ENCODE measurements around the gene PSTPIP1.

DNA sequence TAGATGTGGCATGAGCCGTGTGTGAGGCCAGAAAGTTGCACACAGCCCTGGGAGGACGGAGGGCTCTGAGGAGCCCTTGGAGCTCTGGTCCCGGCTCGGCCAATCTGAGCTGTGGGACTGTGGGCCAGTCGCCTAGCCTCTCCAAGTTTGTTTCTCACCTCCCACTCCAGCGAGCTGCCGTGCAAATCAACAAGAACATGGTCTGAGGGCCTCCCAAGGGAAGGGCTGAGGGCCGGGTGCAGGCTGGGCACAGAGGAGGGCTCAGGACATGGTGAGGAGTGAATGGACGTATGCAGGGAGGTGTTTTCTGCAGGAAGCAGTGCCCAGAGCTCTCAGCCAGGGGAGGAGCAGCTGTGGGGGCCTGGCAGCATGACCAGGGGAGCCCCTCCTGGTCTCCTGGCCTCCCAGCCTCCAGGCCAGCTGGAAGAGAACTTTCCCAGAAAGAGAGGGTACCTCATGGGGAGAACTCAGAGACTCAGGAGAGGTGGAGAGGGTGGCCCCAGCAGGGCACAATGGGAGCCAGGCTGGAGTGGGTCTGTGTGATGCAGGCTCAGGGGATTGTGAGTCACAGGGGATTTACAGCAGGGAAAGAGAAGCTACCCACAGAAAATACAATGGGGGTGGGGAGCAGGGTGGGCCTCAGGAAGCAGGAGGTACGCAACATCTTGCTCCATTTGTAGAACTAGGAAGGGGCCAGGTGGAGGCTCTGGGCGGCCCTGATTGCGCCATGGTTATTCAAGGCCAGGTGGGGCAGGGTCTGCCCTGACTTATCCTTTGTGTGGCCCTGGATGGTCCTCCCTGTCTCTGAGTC lies 24.8 kb downstream of the PSTPIP1 start:
- TF ChIP-seq POLR2A (IDR thresholded peaks at IDR 0.05), result no peak
- TF ChIP-seq, protein P1, sequence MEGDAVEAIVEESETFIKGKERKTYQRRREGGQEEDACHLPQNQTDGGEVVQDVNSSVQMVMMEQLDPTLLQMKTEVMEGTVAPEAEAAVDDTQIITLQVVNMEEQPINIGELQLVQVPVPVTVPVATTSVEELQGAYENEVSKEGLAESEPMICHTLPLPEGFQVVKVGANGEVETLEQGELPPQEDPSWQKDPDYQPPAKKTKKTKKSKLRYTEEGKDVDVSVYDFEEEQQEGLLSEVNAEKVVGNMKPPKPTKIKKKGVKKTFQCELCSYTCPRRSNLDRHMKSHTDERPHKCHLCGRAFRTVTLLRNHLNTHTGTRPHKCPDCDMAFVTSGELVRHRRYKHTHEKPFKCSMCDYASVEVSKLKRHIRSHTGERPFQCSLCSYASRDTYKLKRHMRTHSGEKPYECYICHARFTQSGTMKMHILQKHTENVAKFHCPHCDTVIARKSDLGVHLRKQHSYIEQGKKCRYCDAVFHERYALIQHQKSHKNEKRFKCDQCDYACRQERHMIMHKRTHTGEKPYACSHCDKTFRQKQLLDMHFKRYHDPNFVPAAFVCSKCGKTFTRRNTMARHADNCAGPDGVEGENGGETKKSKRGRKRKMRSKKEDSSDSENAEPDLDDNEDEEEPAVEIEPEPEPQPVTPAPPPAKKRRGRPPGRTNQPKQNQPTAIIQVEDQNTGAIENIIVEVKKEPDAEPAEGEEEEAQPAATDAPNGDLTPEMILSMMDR (IDR thresholded peaks at IDR 0.05), result no peak

Data from breast epithelium (tissue), 3 donors.